Adipose tissue (tissue), 3 donors: ENCODE results near the gene SCIMP. TPM values are rescaled to one million over a fixed set of nuclear protein-coding genes. Genes with fewer than 3 reads are reported as not detected.

Source experiments
- polyA plus RNA-seq, 3 donors: library from polyadenylated mRNA; stranded (reverse); fragments of 200-250 nt; gene quantifications; one replicate each; pipeline ENCODE4 v1.2.3, GENCODE V29; 2013
- donor health status: healthy with polysubstance abuse.
- donor health status: Bipolar disorder and iron deficiency.
- donor health status: healthy.

The SCIMP gene
- polyA plus RNA-seq, 3 donors: 0.98 to 2.2 TPM; not detected in 1

Other genes starting within 250 kb of the SCIMP start
- gene CAMTA2, start 247.2 kb downstream of the SCIMP start, polyA plus RNA-seq: 10 to 100 TPM; 23.2 to 78.6 (median 60.5) TPM
- 1 to 10 TPM in 2 of 3 donors, under 1 TPM in 1; 0.47 to 1.6 (median 1.1) TPM for gene INCA1, start 237.3 kb downstream of the SCIMP start, polyA plus RNA-seq
- 100 to 1,000 TPM in 1 of 3 donors, 10 to 100 TPM in 2; 36.0 to 113 (median 78.9) TPM for gene KIF1C, start 236.9 kb downstream of the SCIMP start, polyA plus RNA-seq
- gene SLC52A1, start 199.4 kb downstream of the SCIMP start, polyA plus RNA-seq: not detected
- 1 to 10 TPM; 1.0 to 2.1 (median 1.8) TPM for gene ZFP3, start 156.4 kb downstream of the SCIMP start, polyA plus RNA-seq
- 1 to 10 TPM; 3.6 to 4.3 (median 4.1) TPM for gene ZNF232, start 123.0 kb downstream of the SCIMP start, polyA plus RNA-seq
- under 1 TPM; 0.03 to 0.11 (median 0.03) TPM for gene USP6, start 118.8 kb downstream of the SCIMP start, polyA plus RNA-seq
- 1 to 10 TPM; 1.2 to 1.5 (median 1.3) TPM for gene ZNF594, start 43.0 kb downstream of the SCIMP start, polyA plus RNA-seq
- 10 to 100 TPM in 2 of 3 donors, 1 to 10 TPM in 1; 7.9 to 31.4 (median 23.8) TPM for gene RABEP1, start 47.4 kb upstream of the SCIMP start, polyA plus RNA-seq
- 10 to 100 TPM; 36.0 to 60.2 (median 45.0) TPM for gene NUP88, start 184.8 kb upstream of the SCIMP start, polyA plus RNA-seq
- 10 to 100 TPM; 28.7 to 37.6 (median 31.7) TPM for gene RPAIN, start 185.3 kb upstream of the SCIMP start, polyA plus RNA-seq
- 100 to 1,000 TPM in 2 of 3 donors, 10 to 100 TPM in 1; 58.7 to 136 (median 133) TPM for gene C1QBP, start 204.3 kb upstream of the SCIMP start, polyA plus RNA-seq
- 1 to 10 TPM; 3.9 to 9.0 (median 4.4) TPM for gene DHX33, start 234.1 kb upstream of the SCIMP start, polyA plus RNA-seq